GM23338 (cell line): Measurements from ENCODE around the gene ZC3H6. TPM values are rescaled to one million over a fixed set of nuclear protein-coding genes. Genes with fewer than 3 reads are reported as not detected.

Source experiments
- ATAC-seq: fragments of 200-7000 bp; cut with Tn5 transposase; 3 replicates; pipeline ENCODE4 v1.9.1; 2020
- DNase-seq: peaks from one replicate; pipeline ENCODE4 v3.0.0-alpha.2; 2015; ENCODE audit warnings: low spot score
- H2AFZ ChIP-seq: fragments of 200-600 bp; sonication (generic); 2 replicates; pipeline ENCODE4 v1.8.0; 2016; ENCODE audit warnings: antibody characterized with exemption, mild to moderate bottlenecking, moderate library complexity
- H3F3A ChIP-seq: fragments of 200-600 bp; sonication (generic); replicated peaks from 2 replicates; pipeline ENCODE4 v1.8.0; 2017; ENCODE audit warnings: antibody characterized with exemption, mixed run types, low read depth
- H3K27ac ChIP-seq: fragments of 200-600 bp; sonication (generic); 2 replicates; pipeline ENCODE4 v1.6.1; 2016; ENCODE audit warnings: low read depth
- H3K27me3 ChIP-seq: fragments of 200-600 bp; sonication (generic); 2 replicates; pipeline ENCODE4 v1.8.0; 2016; ENCODE audit warnings: mild to moderate bottlenecking, mixed run types, moderate library complexity; ENCODE audit not compliant: insufficient read depth
- H3K36me3 ChIP-seq: fragments of 200-600 bp; sonication (generic); 2 replicates; pipeline ENCODE4 v1.8.0; 2016; ENCODE audit warnings: mild to moderate bottlenecking; ENCODE audit not compliant: insufficient read depth
- H3K4me1 ChIP-seq: fragments of 200-600 bp; sonication (generic); 2 replicates; pipeline ENCODE4 v1.8.0; 2016; ENCODE audit warnings: mild to moderate bottlenecking, moderate library complexity; ENCODE audit not compliant: insufficient read depth
- H3K4me2 ChIP-seq: fragments of 200-600 bp; sonication (generic); 2 replicates; pipeline ENCODE4 v1.7.1; 2017; ENCODE audit warnings: mixed run types
- H3K4me3 ChIP-seq: fragments of 200-600 bp; sonication (generic); 2 replicates; pipeline ENCODE4 v1.6.1; 2016; ENCODE audit warnings: mixed run types
- H3K79me2 ChIP-seq: fragments of 200-600 bp; sonication (generic); replicated peaks from 2 replicates; pipeline ENCODE4 v1.8.0; 2017; ENCODE audit warnings: mild to moderate bottlenecking; ENCODE audit not compliant: insufficient read depth
- H3K9me2 ChIP-seq: fragments of 200-600 bp; sonication (generic); 2 replicates; pipeline ENCODE4 v1.8.0; 2017; ENCODE audit not compliant: insufficient read depth
- H4K20me1 ChIP-seq: fragments of 200-600 bp; sonication (generic); replicated peaks from 2 replicates; pipeline ENCODE4 v1.8.0; 2017; ENCODE audit warnings: mild to moderate bottlenecking; ENCODE audit not compliant: insufficient read depth
- H3K27ac Mint-ChIP-seq: 2 replicates; pipeline ENCODE4 v1.8.0; 2020; ENCODE audit warnings: inconsistent platforms, mild to moderate bottlenecking, moderate library complexity, mixed read lengths
- H3K27me3 Mint-ChIP-seq: 3 replicates; pipeline ENCODE4 v1.8.0; 2022; ENCODE audit warnings: low read depth, mild to moderate bottlenecking, moderate library complexity, mixed read lengths, inconsistent platforms; ENCODE audit not compliant: insufficient read depth, poor library complexity
- H3K36me3 Mint-ChIP-seq: 3 replicates; pipeline ENCODE4 v1.8.0; 2021; ENCODE audit warnings: low read depth, mild to moderate bottlenecking, inconsistent platforms, moderate library complexity, mixed read lengths
- H3K4me1 Mint-ChIP-seq: 3 replicates; pipeline ENCODE4 v1.8.0; 2020; ENCODE audit warnings: mild to moderate bottlenecking, inconsistent platforms, mixed read lengths
- H3K4me3 Mint-ChIP-seq: 3 replicates; pipeline ENCODE4 v1.8.0; 2021; ENCODE audit warnings: moderate library complexity, mild to moderate bottlenecking, inconsistent platforms, mixed read lengths
- H3K9me3 Mint-ChIP-seq: 3 replicates; pipeline ENCODE4 v1.8.0; 2020; ENCODE audit warnings: moderate library complexity, mild to moderate bottlenecking, inconsistent platforms, mixed read lengths
- CREB1 ChIP-seq: fragments of 250-450 bp; sonication (Bioruptor Pico); IDR thresholded peaks from 2 replicates; pipeline ENCODE4 v1.5.0; 2020; ENCODE audit warnings: low read depth, mild to moderate bottlenecking, moderate library complexity
- EZH2 ChIP-seq: fragments of 200-600 bp; sonication (generic); IDR thresholded peaks from one replicate; pipeline ENCODE4 v1.8.0; 2017; ENCODE audit warnings: antibody characterized with exemption, mild to moderate bottlenecking, low read depth; ENCODE audit not compliant: unreplicated experiment
- EZH2phosphoT487 ChIP-seq: fragments of 200-600 bp; sonication (generic); IDR thresholded peaks from one replicate; pipeline ENCODE4 v1.8.1; 2018; ENCODE audit warnings: antibody characterized with exemption; ENCODE audit not compliant: unreplicated experiment
- JUNB ChIP-seq: IDR thresholded peaks from one replicate; pipeline ENCODE4 v1.6.1; 2016; ENCODE audit warnings: antibody characterized with exemption; ENCODE audit not compliant: unreplicated experiment
- NANOG ChIP-seq: IDR thresholded peaks from 2 replicates; pipeline ENCODE4 v1.6.1; 2016; ENCODE audit warnings: antibody characterized with exemption, borderline replicate concordance
- POLR2AphosphoS5 ChIP-seq: IDR thresholded peaks from 2 replicates; pipeline ENCODE4 v1.6.1; 2016; ENCODE audit warnings: antibody characterized with exemption, low read depth
- REST ChIP-seq: IDR thresholded peaks from one replicate; pipeline ENCODE4 v1.6.1; 2018; ENCODE audit warnings: antibody characterized with exemption; ENCODE audit not compliant: unreplicated experiment
- STAT1 ChIP-seq: IDR thresholded peaks from one replicate; pipeline ENCODE4 v1.6.1; 2016; ENCODE audit warnings: antibody characterized with exemption; ENCODE audit not compliant: unreplicated experiment
- ZNF114 ChIP-seq: fragments of 250-450 bp; sonication (Bioruptor Pico); IDR thresholded peaks from 2 replicates; pipeline ENCODE4 v1.5.0; 2020; ENCODE audit warnings: mild to moderate bottlenecking, moderate library complexity
- ZNF331 ChIP-seq: fragments of 250-450 bp; sonication (Bioruptor Pico); IDR thresholded peaks from 2 replicates; pipeline ENCODE4 v1.5.0; 2020; ENCODE audit warnings: low read depth, mild to moderate bottlenecking, moderate library complexity
- polyA plus RNA-seq: library from polyadenylated mRNA; unstranded; fragments of >200 nt; fragmentation: Nextera tagmentation; extraction: Ambion mirVana; gene quantifications from 2 replicates; pipeline ENCODE4 v1.2.1, GENCODE V29; 2016
- total RNA-seq: library from RNA; depleted of rRNA; stranded (reverse); fragments of >200 nt; shearing (Covaris generic); gene quantifications from 2 replicates; pipeline ENCODE4 v1.2.3, GENCODE V29; 2014
- TF ChIP-seq, protein P1 (sequence below): fragments of 250-450 bp; sonication (Bioruptor Pico); IDR thresholded peaks from 2 replicates; pipeline ENCODE4 v1.5.0; 2020; ENCODE audit warnings: mild to moderate bottlenecking, moderate library complexity
- TF ChIP-seq, protein P2 (sequence below), 2 experiments: fragments of 200-600 bp in 1 of 2; sonication (generic) in 1 of 2; conservative IDR thresholded peaks; 2 replicates each; pipeline versions ENCODE4 v1.5.1 to v1.6.1; 2016 to 2017; ENCODE audit warnings: antibody characterized with exemption in 2 of 2, low read depth in 2 of 2, mild to moderate bottlenecking in 2 of 2, moderate library complexity in 1 of 2
- TF ChIP-seq, protein P3 (sequence below): IDR thresholded peaks from 2 replicates; pipeline ENCODE4 v1.6.1; 2016; ENCODE audit warnings: antibody characterized with exemption

ZC3H6 gene
- total and polyA plus RNA-seq, 2 experiments from 2014 or later: 4.9 to 8.0 TPM

DNA sequence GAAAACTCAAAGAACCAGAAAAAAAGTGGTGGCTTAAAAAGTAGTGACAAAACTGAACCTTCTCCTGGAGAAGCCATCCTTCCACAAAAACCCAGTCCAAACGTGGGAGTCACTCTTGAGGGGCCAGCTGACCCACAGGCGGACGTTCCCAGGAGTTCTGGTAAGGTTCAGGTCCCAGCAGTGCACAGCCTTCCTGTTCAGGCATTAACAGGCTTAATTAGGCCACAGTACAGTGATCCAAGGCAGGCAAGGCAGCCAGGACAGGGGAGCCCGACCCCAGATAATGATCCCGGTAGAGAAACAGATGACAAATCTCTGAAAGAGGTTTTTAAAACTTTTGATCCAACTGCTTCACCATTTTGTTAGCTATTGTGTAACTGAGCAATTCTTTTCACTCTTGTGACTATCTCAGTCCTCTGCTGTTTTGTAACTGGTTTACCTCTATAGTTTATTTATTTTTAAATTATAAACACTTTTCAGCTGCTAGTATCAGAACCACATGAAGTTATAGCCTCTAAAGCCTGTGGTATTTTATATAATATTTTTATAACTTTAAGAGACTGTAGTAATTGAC is 56.8 kb downstream of the ZC3H6 start:
- ATAC-seq (no peak), DNase-seq (no peak)
- Histone ChIP-seq H3K9me2 (no peaks in the 10 kb centered on the region), H3K36me3 (no peaks in the 10 kb centered on the region), H3K27me3 (no peaks in the 10 kb centered on the region), H4K20me1 (no peaks in the 10 kb centered on the region), H3K4me2 (no peak overlapping the region), H3F3A (no peaks in the 10 kb centered on the region), H3K27ac (no peak overlapping the region), H3K4me1 (no peaks in the 10 kb centered on the region), H3K79me2 (no peaks in the 10 kb centered on the region), H3K4me3 (no peak overlapping the region), H2AFZ (no peak overlapping the region)
- H3K36me3 Mint-ChIP-seq: no peaks in the 10 kb centered on the region
- no peak overlapping the region for H3K4me3 Mint-ChIP-seq
- H3K9me3 Mint-ChIP-seq: no peaks in the 10 kb centered on the region
- H3K27ac Mint-ChIP-seq: no peak overlapping the region
- TF ChIP-seq EZH2phosphoT487 (no peak), REST (no peak), EZH2 (no peak), ZNF114 (CRISPR knock-in tag) (no peak), ZNF331 (CRISPR knock-in tag) (no peak), POLR2AphosphoS5 (no peak), JUNB (no peak), NANOG (no peak), CREB1 (no peak), STAT1 (no peak)
- TF ChIP-seq, protein P1, sequence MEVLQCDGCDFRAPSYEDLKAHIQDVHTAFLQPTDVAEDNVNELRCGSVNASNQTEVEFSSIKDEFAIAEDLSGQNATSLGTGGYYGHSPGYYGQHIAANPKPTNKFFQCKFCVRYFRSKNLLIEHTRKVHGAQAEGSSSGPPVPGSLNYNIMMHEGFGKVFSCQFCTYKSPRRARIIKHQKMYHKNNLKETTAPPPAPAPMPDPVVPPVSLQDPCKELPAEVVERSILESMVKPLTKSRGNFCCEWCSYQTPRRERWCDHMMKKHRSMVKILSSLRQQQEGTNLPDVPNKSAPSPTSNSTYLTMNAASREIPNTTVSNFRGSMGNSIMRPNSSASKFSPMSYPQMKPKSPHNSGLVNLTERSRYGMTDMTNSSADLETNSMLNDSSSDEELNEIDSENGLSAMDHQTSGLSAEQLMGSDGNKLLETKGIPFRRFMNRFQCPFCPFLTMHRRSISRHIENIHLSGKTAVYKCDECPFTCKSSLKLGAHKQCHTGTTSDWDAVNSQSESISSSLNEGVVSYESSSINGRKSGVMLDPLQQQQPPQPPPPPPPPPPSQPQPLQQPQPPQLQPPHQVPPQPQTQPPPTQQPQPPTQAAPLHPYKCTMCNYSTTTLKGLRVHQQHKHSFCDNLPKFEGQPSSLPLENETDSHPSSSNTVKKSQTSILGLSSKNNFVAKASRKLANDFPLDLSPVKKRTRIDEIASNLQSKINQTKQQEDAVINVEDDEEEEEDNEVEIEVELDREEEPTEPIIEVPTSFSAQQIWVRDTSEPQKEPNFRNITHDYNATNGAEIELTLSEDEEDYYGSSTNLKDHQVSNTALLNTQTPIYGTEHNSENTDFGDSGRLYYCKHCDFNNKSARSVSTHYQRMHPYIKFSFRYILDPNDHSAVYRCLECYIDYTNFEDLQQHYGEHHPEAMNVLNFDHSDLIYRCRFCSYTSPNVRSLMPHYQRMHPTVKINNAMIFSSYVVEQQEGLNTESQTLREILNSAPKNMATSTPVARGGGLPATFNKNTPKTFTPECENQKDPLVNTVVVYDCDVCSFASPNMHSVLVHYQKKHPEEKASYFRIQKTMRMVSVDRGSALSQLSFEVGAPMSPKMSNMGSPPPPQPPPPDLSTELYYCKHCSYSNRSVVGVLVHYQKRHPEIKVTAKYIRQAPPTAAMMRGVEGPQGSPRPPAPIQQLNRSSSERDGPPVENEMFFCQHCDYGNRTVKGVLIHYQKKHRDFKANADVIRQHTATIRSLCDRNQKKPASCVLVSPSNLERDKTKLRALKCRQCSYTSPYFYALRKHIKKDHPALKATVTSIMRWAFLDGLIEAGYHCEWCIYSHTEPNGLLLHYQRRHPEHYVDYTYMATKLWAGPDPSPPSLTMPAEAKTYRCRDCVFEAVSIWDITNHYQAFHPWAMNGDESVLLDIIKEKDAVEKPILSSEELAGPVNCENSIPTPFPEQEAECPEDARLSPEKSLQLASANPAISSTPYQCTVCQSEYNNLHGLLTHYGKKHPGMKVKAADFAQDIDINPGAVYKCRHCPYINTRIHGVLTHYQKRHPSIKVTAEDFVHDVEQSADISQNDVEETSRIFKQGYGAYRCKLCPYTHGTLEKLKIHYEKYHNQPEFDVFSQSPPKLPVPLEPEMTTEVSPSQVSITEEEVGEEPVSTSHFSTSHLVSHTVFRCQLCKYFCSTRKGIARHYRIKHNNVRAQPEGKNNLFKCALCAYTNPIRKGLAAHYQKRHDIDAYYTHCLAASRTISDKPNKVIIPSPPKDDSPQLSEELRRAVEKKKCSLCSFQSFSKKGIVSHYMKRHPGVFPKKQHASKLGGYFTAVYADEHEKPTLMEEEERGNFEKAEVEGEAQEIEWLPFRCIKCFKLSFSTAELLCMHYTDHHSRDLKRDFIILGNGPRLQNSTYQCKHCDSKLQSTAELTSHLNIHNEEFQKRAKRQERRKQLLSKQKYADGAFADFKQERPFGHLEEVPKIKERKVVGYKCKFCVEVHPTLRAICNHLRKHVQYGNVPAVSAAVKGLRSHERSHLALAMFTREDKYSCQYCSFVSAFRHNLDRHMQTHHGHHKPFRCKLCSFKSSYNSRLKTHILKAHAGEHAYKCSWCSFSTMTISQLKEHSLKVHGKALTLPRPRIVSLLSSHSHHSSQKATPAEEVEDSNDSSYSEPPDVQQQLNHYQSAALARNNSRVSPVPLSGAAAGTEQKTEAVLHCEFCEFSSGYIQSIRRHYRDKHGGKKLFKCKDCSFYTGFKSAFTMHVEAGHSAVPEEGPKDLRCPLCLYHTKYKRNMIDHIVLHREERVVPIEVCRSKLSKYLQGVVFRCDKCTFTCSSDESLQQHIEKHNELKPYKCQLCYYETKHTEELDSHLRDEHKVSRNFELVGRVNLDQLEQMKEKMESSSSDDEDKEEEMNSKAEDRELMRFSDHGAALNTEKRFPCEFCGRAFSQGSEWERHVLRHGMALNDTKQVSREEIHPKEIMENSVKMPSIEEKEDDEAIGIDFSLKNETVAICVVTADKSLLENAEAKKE (CRISPR knock-in tag): no peak
- TF ChIP-seq, protein P2, sequence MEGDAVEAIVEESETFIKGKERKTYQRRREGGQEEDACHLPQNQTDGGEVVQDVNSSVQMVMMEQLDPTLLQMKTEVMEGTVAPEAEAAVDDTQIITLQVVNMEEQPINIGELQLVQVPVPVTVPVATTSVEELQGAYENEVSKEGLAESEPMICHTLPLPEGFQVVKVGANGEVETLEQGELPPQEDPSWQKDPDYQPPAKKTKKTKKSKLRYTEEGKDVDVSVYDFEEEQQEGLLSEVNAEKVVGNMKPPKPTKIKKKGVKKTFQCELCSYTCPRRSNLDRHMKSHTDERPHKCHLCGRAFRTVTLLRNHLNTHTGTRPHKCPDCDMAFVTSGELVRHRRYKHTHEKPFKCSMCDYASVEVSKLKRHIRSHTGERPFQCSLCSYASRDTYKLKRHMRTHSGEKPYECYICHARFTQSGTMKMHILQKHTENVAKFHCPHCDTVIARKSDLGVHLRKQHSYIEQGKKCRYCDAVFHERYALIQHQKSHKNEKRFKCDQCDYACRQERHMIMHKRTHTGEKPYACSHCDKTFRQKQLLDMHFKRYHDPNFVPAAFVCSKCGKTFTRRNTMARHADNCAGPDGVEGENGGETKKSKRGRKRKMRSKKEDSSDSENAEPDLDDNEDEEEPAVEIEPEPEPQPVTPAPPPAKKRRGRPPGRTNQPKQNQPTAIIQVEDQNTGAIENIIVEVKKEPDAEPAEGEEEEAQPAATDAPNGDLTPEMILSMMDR (conservative IDR thresholded peaks at IDR 0.05; ENCODE audit: low read depth in 2 of 2): no peak
- TF ChIP-seq, protein P3, sequence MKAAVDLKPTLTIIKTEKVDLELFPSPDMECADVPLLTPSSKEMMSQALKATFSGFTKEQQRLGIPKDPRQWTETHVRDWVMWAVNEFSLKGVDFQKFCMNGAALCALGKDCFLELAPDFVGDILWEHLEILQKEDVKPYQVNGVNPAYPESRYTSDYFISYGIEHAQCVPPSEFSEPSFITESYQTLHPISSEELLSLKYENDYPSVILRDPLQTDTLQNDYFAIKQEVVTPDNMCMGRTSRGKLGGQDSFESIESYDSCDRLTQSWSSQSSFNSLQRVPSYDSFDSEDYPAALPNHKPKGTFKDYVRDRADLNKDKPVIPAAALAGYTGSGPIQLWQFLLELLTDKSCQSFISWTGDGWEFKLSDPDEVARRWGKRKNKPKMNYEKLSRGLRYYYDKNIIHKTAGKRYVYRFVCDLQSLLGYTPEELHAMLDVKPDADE: no peak
- no peaks in the 10 kb centered on the region for H3K27me3 Mint-ChIP-seq
- H3K4me1 Mint-ChIP-seq: peaks cover 5% of the 10 kb centered on the region; the same call in 2 of the 3 replicates
